Measurements from ENCODE around the gene MCM5. TPM values are rescaled to one million over a fixed set of nuclear protein-coding genes. Genes with fewer than 3 reads are reported as not detected.

Gene MCM5
- total RNA-seq, 1 experiment from 2014 or later, result 274 TPM

GRCh38 chr22:35451592-35451991 lies 51.7 kb downstream of the MCM5 start:
- Histone ChIP-seq H3K4ac (ENCODE audit: low read depth, low read length) (no peak overlapping the region), H3K56ac (ENCODE audit: insufficient read length, low read depth, low read length) (no peak overlapping the region), H4K20me1 (ENCODE audit: control insufficient read depth, insufficient read depth, insufficient read length) (no peaks in the 10 kb centered on the region), H3K9me3 (ENCODE audit: control insufficient read depth, low read depth, low read length) (no peaks in the 10 kb centered on the region), H3T11ph (ENCODE audit: low read length) (no peak overlapping the region), H2AK5ac (ENCODE audit: insufficient read length, low read length) (no peak overlapping the region), H3K18ac (ENCODE audit: insufficient read length, low read depth, low read length) (no peak overlapping the region), H2BK20ac (ENCODE audit: low read depth, low read length, poor library complexity, severe bottlenecking) (no peak overlapping the region), H3K27ac (ENCODE audit: insufficient read length, low read depth, low read length) (no peak overlapping the region), H2BK120ac (ENCODE audit: low read depth, low read length, poor library complexity, severe bottlenecking) (no peak overlapping the region), H3K23ac (ENCODE audit: insufficient read length, low read depth, low read length) (no peak overlapping the region), H3K9ac (ENCODE audit: extremely low read depth, insufficient read length, low read length) (no peak overlapping the region), H2BK5ac (ENCODE audit: insufficient read length, low read length) (no peak overlapping the region), H3K4me2 (ENCODE audit: insufficient read depth, insufficient read length, low read length) (no peak overlapping the region), H2AFZ (ENCODE audit: low read length) (no peak overlapping the region), H3K14ac (ENCODE audit: insufficient read depth, low read length) (no peak overlapping the region), H3K27me3 (ENCODE audit: insufficient read depth, low read length) (no peaks in the 10 kb centered on the region), H3K79me2 (ENCODE audit: insufficient read depth, low read length) (no peaks in the 10 kb centered on the region), H3K79me1 (ENCODE audit: insufficient read depth, low read depth, low read length, poor library complexity, severe bottlenecking) (no peaks in the 10 kb centered on the region), H4K8ac (replicated peaks; ENCODE audit: insufficient read length, low read depth, low read length) (no peak overlapping the region), H2BK12ac (ENCODE audit: insufficient read length, low read depth, low read length) (no peak overlapping the region), H2BK15ac (ENCODE audit: low read depth, low read length) (no peak overlapping the region), H3K4me1 (ENCODE audit: insufficient read depth, low read length) (no peaks in the 10 kb centered on the region), H3K23me2 (ENCODE audit: insufficient read length, low read depth, low read length, poor library complexity, severe bottlenecking) (no peaks in the 10 kb centered on the region), H4K5ac (ENCODE audit: insufficient read length, low read depth, low read length) (no peak overlapping the region), H4K91ac (ENCODE audit: insufficient read length, low read depth, low read length) (no peak overlapping the region)
- Mint-ChIP-seq H3K9me3 (no peaks in the 10 kb centered on the region), H3K4me1 (peaks cover 25 to 26% of the 10 kb centered on the region in 2 experiments), H3K4me3 (no peak overlapping the region), H3K27ac (0 out of 7 replicates have a peak overlapping the region, but pooled peaks of 1 of the 3 experiments have one; percentile 43), H3K36me3 (ENCODE audit: insufficient read depth in 1 of 3, low read depth in 3 of 3) (peaks cover 9 to 16% (median 11%) of the 10 kb centered on the region in 3 experiments; a peak in 5 of 7 replicates), H3K27me3 (ENCODE audit: low read depth) (peaks cover 21% of the 10 kb centered on the region)
- DNase-seq, result no peak
- no CpG with 5 or more reads among the region's 7 CpGs for WGBS (ENCODE audit: extremely low coverage, insufficient read length, low lambda C conversion rate)
- no peak for TF ChIP-seq CTCF (conservative IDR thresholded peaks at IDR 0.05)
